Transverse colon (tissue), 4 donors: Measurements from ENCODE around the gene EFNA5. TPM values are rescaled to one million over a fixed set of nuclear protein-coding genes. Genes with fewer than 3 reads are reported as not detected.

Experiments
- DNase-seq: peaks from one replicate; pipeline ENCODE4 v3.0.0-alpha.2; 2019
- H3K27ac ChIP-seq, 4 donors: fragments of 200-600 bp; sonication (generic); 2 replicates each; pipeline ENCODE4 v1.5.1; 2016 to 2018; ENCODE audit warnings: inconsistent platforms in 4 of 4
- H3K27me3 ChIP-seq: fragments of 200-600 bp; sonication (generic); 2 replicates; pipeline ENCODE4 v1.5.1; 2017; ENCODE audit warnings: inconsistent platforms
- H3K36me3 ChIP-seq, 4 donors: fragments of 200-600 bp; sonication (generic); 2 replicates each; pipeline ENCODE4 v1.5.1; 2017 to 2019; ENCODE audit warnings: inconsistent platforms in 4 of 4
- H3K4me1 ChIP-seq, 4 donors: fragments of 200-600 bp; sonication (generic); 2 replicates each; pipeline ENCODE4 v1.5.1; 2017 to 2020; ENCODE audit warnings: inconsistent platforms in 4 of 4
- H3K4me3 ChIP-seq, 4 donors: fragments of 200-600 bp; sonication (generic); 1 replicate in 1 of 4; 2 replicates in 3 of 4; pipeline versions ENCODE4 v1.5.1 to v1.6.1; 2017 to 2019; ENCODE audit warnings: inconsistent platforms in 4 of 4
- H3K9me3 ChIP-seq, 2 donors: fragments of 200-600 bp; sonication (generic); 2 replicates each; pipeline ENCODE4 v1.5.1; 2017 to 2019; ENCODE audit warnings: inconsistent platforms in 2 of 2
- EP300 ChIP-seq: sonication (generic); formaldehyde crosslinking; IDR thresholded peaks from one replicate; pipeline ENCODE4 v1.6.1; 2017; ENCODE audit warnings: antibody characterized with exemption, low read depth
- POLR2A ChIP-seq: fragments of 450-650 bp; IDR thresholded peaks from one replicate; pipeline ENCODE4 v1.6.1; 2016; ENCODE audit warnings: antibody characterized with exemption, mild to moderate bottlenecking, moderate library complexity
- POLR2AphosphoS5 ChIP-seq, 3 donors: sonication (generic); formaldehyde crosslinking; IDR thresholded peaks; one replicate each; pipeline ENCODE4 v1.6.1; 2016; ENCODE audit warnings: antibody characterized with exemption in 3 of 3
- WGBS, 2 donors: methylation state at CpG; one replicate each; pipeline ENCODE4 v1.1.5; 2018; ENCODE audit warnings: low coverage in 1 of 2; 5-methylcytosine and 5-hydroxymethylcytosine counted together
- in situ Hi-C, 4 donors: fragments of 200-750 bp; cut with MboI; loops; one replicate each; pipeline versions ENCODE4 v1.15.0 to v1.15.1; 2017; ENCODE audit warnings: low sequenced_read_pairs in 3 of 4, low pct_ligation_motif_present in 1 of 4, low pct_unique_long_range_greater_than_20kb in 1 of 4
- intact Hi-C: fragments of 100-400 bp; cut with DNase I; formaldehyde crosslinking; loops from one replicate; pipeline ENCODE4 v1.15.1; 2023; ENCODE audit warnings: low total_unique reads
- total RNA-seq, 4 donors: library from RNA; depleted of rRNA; stranded (reverse); fragments of >200 nt; gene quantifications; one replicate each; pipeline ENCODE4 v1.1.0, GENCODE V29; 2016
- TF ChIP-seq, protein P1 (sequence below), 5 experiments: fragments of 200-600 bp in 3 of 5; fragments of 450-650 bp in 2 of 5; sonication (generic) in 3 of 5; IDR thresholded peaks; 1 replicate in 2 of 5; 2 replicates in 3 of 5; pipeline ENCODE4 v1.5.1; 2016 to 2017; ENCODE audit warnings: antibody characterized with exemption in 5 of 5, inconsistent platforms in 3 of 5, mild to moderate bottlenecking in 2 of 5, moderate library complexity in 1 of 5

The EFNA5 gene
- total RNA-seq, 4 donors from 2014 or later = 1.5 to 18.2 (median 12.1) TPM

GRCh38 chr5:107673039-107673367 lies 2.3 kb upstream of the EFNA5 start:
- H3K4me1 ChIP-seq = peaks cover 0 to 38% (median 21%) of the 10 kb centered on the region in 4 donors
- in situ Hi-C loops = no loop called here
- DNase-seq = no peak
- peaks cover 41% of the 10 kb centered on the region for H3K27me3 ChIP-seq
- intact Hi-C loops = no loop called here
- H3K36me3 ChIP-seq = no peaks in the 10 kb centered on the region
- TF ChIP-seq POLR2A = no peak
- no peak for TF ChIP-seq POLR2AphosphoS5 (IDR thresholded peaks at IDR 0.05)
- TF ChIP-seq EP300 = no peak
- TF ChIP-seq, protein P1, sequence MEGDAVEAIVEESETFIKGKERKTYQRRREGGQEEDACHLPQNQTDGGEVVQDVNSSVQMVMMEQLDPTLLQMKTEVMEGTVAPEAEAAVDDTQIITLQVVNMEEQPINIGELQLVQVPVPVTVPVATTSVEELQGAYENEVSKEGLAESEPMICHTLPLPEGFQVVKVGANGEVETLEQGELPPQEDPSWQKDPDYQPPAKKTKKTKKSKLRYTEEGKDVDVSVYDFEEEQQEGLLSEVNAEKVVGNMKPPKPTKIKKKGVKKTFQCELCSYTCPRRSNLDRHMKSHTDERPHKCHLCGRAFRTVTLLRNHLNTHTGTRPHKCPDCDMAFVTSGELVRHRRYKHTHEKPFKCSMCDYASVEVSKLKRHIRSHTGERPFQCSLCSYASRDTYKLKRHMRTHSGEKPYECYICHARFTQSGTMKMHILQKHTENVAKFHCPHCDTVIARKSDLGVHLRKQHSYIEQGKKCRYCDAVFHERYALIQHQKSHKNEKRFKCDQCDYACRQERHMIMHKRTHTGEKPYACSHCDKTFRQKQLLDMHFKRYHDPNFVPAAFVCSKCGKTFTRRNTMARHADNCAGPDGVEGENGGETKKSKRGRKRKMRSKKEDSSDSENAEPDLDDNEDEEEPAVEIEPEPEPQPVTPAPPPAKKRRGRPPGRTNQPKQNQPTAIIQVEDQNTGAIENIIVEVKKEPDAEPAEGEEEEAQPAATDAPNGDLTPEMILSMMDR (IDR thresholded peaks at IDR 0.05) = no peak
- 0% methylated on average over 8 to 11 of the region's 11 CpGs for WGBS, 2 donors
- peak overlapping the region; percentile 80 to 90 (median 88) for H3K27ac ChIP-seq
- no peaks in the 10 kb centered on the region for H3K9me3 ChIP-seq
- peak overlapping the region; percentile 31 to 72 (median 58) for H3K4me3 ChIP-seq

DNA sequence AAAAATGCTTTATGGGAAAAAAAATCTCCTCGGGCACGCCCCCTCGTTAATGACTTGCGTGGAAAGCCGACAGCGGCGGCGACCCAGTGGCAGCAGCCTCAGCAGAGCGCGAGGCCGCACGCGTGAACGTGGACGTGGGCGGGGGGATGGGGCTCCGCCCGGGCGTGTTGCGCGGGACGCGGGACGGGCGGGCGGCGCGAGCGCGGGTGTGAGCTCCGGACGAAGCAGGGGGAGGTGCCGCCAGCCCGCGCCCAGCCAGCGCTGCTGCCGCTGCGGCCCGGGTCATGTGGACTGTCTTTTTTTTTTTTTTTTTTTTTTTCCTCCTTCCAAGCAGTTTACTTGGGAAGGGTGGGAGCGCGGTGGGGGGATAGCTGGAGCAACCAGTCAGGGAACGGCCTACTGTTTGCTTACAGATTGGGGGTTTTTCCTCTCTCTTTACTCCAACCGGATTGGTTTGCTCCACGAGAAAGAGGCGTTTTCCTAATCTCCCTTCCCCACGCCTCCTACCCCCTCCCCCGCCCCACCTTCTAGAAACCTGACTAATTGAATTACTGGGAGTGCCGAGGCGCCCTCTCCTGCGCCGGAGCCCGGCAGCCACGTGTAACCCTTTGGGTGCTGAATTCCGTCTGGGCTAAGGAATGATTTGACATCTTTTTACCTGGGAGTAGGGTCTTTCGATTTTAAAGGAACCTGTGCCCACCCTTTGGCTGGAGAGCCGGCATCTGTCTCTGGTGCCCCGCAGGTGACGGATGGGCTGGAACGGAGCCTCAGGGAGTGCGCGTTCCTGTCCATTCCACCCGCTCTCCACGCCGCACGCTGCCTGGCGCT lies 1.7 kb upstream of the EFNA5 start:
- WGBS, 2 donors = 0 to 3% methylated on average over 8 to 64 of the region's 66 CpGs
- Histone ChIP-seq H3K4me1 (peaks cover 0 to 38% (median 21%) of the 10 kb centered on the region in 4 donors), H3K9me3 (no peaks in the 10 kb centered on the region), H3K27ac (peak overlapping the region; percentile 80 to 90 (median 88)), H3K27me3 (peaks cover 41% of the 10 kb centered on the region), H3K4me3 (peak overlapping the region; percentile 48 to 72 (median 58)), H3K36me3 (no peaks in the 10 kb centered on the region)
- TF ChIP-seq POLR2AphosphoS5 (IDR thresholded peaks at IDR 0.05) = peak in 1 of 3 donors; percentile 6
- TF ChIP-seq EP300 = no peak
- TF ChIP-seq, protein P1 (IDR thresholded peaks at IDR 0.05) = no peak
- in situ Hi-C loops (no loop called here), intact Hi-C loops (no loop called here)
- peak; percentile 88 for DNase-seq

DNA sequence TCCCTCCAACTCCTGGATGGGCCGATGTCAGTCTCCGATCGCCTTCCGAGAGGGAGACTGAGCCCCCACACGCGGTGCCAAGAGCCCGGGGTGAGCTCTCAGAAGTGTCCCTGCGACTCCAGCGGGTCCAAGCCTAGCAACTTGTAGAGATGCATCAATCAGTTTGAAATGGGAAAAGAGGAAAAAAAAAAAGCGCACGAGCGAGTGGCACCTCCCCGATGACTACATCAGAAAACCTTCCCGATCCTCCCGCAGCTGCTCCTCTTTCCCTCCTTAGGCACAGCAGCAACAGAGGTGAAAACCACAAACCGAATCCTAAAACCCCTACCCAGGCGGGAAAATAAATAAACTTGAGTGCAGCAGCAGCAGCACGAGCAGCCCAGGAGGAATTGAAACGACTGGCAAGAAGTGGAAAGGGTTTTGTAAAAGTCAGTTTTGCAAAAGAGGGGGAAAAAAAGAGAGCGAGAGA lies 1.0 kb upstream of the EFNA5 start:
- Histone ChIP-seq H3K4me3 (peak overlapping the region; percentile 48 to 72 (median 58)), H3K4me1 (peaks cover 0 to 38% (median 21%) of the 10 kb centered on the region in 4 donors), H3K27ac (peak overlapping the region; percentile 80 to 90 (median 88)), H3K36me3 (no peaks in the 10 kb centered on the region), H3K27me3 (peaks cover 41% of the 10 kb centered on the region), H3K9me3 (no peaks in the 10 kb centered on the region)
- in situ Hi-C loops (no loop called here), intact Hi-C loops (no loop called here)
- peak; percentile 34 for DNase-seq
- 0 to 4% methylated on average over 11 to 20 of the region's 20 CpGs for WGBS, 2 donors
- TF ChIP-seq POLR2AphosphoS5 (IDR thresholded peaks at IDR 0.05) (no peak), EP300 (no peak), POLR2A (no peak)
- TF ChIP-seq, protein P1 (IDR thresholded peaks at IDR 0.05) = no peak

- Histone ChIP-seq H3K27ac (peak overlapping the region; percentile 80 to 90 (median 88)), H3K4me1 (peaks cover 0 to 38% (median 21%) of the 10 kb centered on the region in 4 donors), H3K36me3 (no peaks in the 10 kb centered on the region), H3K4me3 (peak overlapping the region; percentile 50 to 72 (median 64)), H3K9me3 (no peaks in the 10 kb centered on the region), H3K27me3 (peaks cover 41% of the 10 kb centered on the region)
- TF ChIP-seq POLR2AphosphoS5 (IDR thresholded peaks at IDR 0.05) = no peak
- TF ChIP-seq POLR2A = no peak
- no peak for TF ChIP-seq EP300
- TF ChIP-seq, protein P1 (IDR thresholded peaks at IDR 0.05) = no peak
- peak; percentile 27 for DNase-seq
- intact Hi-C loops = no loop called here
- WGBS, 2 donors = 2% methylated on average over 9 to 65 of the region's 77 CpGs
- in situ Hi-C loops = no loop called here
Observed at GRCh38 chr5:107670087-107670931, 428 bp downstream of the EFNA5 start.
